ENCODE measurements around the gene LAMA1.

LAMA1 gene

GRCh38 chr18:6891788-6892187 is 225.8 kb downstream of the LAMA1 start:
- DNase-seq (ENCODE audit: low read depth), result peak; percentile 52
- TF ChIP-seq CTCF (IDR thresholded peaks at IDR 0.05; ENCODE audit: insufficient read depth, low read depth, low read length, missing control alignments), result no peak
- no peak overlapping the region for H3K4me3 ChIP-seq (ENCODE audit: low read length)

Measured in epithelial cell of esophagus (primary cell).